Inferior parietal cortex (tissue), 1 donor: ENCODE data around the gene NTNG2.
"Not testable (repeated sequence)": the region's sequence is repeated elsewhere in the genome, so short reads cannot be mapped to it uniquely, and the experiment has no call there.

Source experiments
- DNase-seq: peaks from one replicate; pipeline ENCODE4 v3.0.0-alpha.2; 2016; ENCODE audit errors: extremely low spot score

The NTNG2 gene

GRCh38 chr9:132250324-132251262 lies 88.7 kb downstream of the NTNG2 start:
- no peak for DNase-seq

- DNase-seq = no peak
Measured at GRCh38 chr9:132260846-132261245, 99.0 kb downstream of the NTNG2 start.

- no peak for DNase-seq
Measured at GRCh38 chr9:132266017-132266416, 104.2 kb downstream of the NTNG2 start.

GRCh38 chr9:132267660-132268059 lies 105.8 kb downstream of the NTNG2 start:
- no peak for DNase-seq

GRCh38 chr9:132268725-132269352 lies 107.0 kb downstream of the NTNG2 start:
- peak; percentile 89 for DNase-seq

- not testable (repeated sequence) for DNase-seq
Measured at GRCh38 chr9:132269704-132270516, 108.1 kb downstream of the NTNG2 start.

GRCh38 chr9:132274861-132275260 lies 113.0 kb downstream of the NTNG2 start:
- DNase-seq = no peak

GRCh38 chr9:132283165-132283564 lies 121.3 kb downstream of the NTNG2 start:
- DNase-seq = no peak

GRCh38 chr9:132283863-132284262 lies 122.0 kb downstream of the NTNG2 start:
- DNase-seq = no peak

- DNase-seq = no peak
Measured at GRCh38 chr9:132287256-132287760, 125.5 kb downstream of the NTNG2 start.

GRCh38 chr9:132288361-132288760 lies 126.5 kb downstream of the NTNG2 start:
- DNase-seq = no peak

- no peak for DNase-seq
Measured at GRCh38 chr9:132288966-132289365, 127.1 kb downstream of the NTNG2 start.

GRCh38 chr9:132293145-132293721 lies 131.4 kb downstream of the NTNG2 start:
- DNase-seq = no peak
